NCI-H345 treated with DMSO at 0.1 percent for 48 hours (cell line): Measurements from ENCODE around the gene LRRC59.
"Not testable (repeated sequence)": the region's sequence is repeated elsewhere in the genome, so short reads cannot be mapped to it uniquely, and the experiment has no call there.

Experiments used
- DNase-seq: peaks from one replicate; lab custom pipeline; 2025; ENCODE audit not compliant: unreplicated experiment; lab: John Stamatoyannopoulos, UW

LRRC59 gene

DNA sequence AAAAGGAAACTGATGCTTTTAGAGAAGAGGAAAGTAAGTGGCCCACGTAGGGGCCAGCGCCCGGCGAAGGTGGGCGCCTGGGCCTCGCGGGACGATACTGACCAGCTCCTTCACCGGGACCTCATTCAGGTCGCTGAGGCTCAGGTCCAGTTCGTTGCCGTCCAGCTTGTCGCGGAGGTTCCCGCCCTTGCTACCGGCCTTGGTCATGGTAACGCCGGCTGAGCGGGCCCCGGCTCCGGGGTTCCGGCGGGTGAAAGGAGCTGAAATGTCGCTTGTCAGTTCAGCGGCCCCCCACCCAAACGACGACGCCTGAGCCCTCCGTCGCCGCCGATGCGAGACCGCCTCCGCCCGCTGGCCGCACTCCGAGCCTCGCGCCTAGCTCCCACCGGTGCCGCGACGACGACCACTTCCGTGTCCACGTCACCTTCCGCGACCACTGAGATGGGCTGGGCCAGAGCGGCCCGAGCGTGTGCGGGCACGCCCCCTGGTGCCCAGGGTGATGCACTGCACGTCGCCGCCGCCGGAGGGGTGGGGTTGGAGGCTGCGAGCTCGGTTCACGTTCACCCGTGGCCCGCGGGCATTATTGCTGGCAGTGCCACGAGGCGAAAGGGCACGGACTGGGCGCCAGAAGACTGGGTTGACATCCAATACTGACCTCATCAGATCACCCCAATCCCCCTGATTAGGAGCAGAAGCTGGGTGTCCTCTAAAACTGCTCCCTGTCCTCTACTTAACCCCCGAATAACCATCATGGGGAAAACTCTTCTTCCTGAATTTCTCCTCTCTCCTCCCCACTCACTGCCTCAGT is at the start of gene LRRC59:
TSS of gene LRRC59 (minus strand) at position 413 of the 808 bp plus-strand sequence. CDS start at position 207, 206 bp downstream.
- DNase-seq, result peak; percentile 69

DNA sequence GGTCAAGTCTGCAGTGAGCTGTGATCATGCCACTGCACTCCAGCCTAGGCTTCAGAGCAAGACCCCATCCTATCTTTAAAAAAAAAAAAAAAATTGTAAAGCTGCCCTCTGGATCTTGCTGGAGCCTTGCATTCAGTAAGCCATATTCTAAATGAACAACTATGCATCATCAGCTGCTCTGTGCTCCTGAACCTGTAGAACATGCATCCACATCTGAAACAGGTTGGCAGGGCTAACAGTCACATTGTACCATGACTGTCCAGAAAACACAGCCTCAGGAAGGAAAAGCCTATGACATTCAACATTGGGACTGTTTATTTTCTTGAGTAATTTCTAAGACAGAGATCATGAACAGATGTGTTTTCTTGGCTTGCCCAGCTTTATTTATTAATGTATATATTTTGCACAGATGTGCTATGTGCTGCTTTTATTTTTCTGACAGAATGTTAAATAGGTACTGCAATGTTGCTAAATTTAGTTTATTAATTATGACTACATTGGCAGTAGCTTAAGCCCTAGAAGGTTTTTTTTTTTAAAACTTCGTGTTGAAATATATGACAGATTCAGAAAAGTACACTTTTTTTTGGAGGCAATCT is 48.5 kb upstream of the LRRC59 start:
- DNase-seq, result no peak

DNA sequence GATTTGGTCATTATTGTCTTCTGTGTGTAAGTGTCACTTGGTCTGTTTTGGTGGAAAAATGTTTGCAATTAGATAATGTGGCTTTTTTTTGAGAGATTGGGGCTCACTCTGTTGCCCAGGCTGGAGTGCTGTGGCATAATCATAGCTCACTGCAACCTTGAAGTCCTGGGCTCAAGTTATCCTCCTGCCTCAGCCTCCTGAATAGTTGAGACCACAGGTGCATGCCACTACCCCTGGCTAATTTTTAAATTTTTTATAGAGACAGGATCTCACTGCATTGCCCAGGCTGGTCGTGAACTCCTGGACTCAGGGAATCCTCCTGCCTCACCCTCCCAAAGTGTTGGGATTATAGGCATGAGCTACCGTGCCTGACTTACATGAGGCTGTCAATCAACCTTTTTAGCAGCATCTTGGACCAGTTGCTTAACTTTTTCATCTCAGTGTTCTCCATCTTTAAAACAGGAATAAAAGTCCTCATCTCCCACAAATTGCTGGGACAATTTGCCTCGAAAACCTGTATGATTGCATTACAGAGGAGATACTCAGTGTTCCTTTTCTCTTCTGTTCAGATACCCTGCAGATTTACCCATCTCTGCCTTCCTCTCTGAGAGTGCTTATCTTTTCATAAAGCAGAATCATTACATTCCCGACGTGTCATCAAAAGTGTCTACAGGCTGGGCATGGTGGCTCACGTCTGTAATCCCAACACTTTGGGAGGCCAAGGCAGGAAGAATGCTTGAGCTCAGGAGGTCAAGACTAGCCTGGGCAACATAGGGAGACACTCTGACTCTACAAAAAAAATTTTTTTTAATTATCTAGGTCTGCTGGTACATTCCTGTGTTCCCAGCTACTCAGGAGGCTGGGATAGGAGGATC is 47.8 kb upstream of the LRRC59 start:
- DNase-seq, result no peak

DNA sequence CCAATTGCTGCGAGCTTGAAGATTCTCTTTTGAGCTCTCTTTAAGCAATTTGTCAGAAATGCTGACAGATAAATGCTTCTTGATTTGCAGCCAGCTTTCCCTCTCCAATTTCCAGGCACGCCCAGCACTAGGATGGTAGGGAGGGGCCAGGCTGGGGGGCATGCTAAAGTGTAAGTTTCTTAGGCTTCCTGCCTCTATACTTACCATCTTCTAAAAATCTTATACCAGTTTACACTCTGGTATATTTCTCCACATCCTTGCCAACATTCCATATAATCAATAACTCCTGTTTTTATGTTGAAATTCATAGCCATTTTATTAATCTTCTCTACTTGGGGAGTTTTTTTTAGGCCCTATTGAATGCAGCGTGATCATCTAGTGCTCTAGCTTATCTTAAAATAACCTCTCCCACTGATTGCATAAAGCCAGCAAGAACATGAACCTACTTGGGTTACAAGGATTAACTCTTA is 46.2 kb upstream of the LRRC59 start:
- no peak for DNase-seq

DNA sequence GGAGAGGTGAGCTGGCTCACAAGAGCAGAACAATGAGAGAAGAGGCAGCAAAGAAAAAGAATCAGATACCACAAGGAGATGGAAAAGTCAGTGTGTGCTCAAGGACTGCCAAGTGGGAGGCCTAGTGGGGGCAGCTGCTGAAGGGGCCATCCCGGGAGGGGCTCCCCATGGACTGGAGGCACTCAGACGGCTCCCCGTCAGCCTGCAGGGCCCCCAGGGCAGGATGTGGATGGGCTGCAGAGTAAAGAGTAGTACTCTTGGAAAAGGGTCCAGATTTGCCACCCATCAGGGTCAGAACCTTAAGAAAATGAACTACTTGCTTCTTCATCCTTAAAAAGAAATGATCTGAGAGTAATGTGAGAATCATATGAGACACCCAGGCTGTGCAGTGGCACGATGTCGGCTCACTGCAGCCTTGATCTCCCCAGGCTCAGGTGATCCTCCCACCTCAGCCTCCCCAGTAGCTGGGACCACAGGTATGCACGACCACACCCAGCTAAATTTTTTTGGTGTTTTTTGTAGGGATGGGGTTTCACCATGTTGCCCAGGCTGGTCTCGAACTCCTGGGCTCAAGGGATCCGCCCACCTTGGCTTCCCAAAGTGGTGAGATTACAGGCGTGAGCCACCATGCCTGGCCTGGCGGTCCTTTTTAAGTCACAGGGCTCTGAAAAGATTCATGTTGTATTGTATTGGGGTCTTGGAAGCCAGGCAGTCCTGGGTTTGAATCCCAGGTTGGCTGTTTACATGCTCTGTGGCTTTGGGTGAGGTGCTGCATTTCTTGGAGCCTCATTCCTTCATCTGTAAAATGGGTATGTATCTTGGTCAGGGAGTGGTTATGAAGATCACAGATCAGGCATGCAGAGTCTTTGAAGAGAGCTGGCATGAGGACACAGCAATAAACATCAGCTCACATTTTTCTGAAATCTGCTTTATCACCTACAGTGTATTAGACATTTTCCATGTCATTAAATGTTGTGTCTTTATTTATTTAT is 43.8 kb upstream of the LRRC59 start:
- no peak for DNase-seq

- peak; percentile 31 for DNase-seq
Measured at GRCh38 chr17:50440172-50440837, 43.0 kb upstream of the LRRC59 start.

DNA sequence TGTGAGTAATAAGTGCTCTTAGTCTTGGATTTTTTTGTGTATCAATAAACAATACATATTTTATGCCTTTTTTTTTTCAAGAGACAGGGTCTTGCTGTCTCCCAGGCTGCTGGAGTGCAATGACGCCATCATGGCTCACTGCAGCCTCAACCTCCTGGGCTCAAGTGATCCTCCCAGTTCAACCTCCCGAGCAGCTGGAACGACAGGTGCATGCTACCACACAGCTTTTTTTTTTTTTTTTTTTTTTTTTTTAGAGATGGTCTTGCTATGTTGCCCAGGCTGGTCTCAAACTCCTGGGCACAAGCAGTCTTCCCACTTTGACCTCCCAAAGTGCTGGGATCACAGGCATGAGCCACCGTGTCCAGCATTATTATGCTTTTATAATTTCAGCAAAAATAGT is 41.7 kb upstream of the LRRC59 start:
- DNase-seq, result no peak

DNA sequence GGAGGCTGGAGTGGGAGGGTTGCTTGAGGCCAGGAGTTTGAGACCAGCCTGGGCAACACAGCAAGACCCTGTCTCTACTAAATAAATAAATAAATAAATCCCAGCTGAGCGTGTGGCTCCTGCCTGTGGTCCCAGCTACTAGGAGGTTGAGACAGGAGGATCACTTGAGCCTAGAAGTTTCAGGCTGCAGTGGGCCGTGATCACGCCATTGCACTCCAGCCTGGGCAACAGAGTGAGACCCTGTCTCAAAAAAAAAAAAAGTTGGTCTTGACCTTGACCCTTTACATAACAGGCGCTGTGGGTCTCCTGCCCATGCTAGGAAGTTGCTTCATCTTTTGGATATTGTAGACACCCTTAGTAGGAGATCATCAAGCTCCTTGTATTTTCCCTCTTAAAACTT is 40.1 kb upstream of the LRRC59 start:
- no peak for DNase-seq

GRCh38 chr17:50432125-50432762 is 34.9 kb upstream of the LRRC59 start:
- no peak for DNase-seq

- DNase-seq, result no peak
Measured at GRCh38 chr17:50430821-50431618, 33.7 kb upstream of the LRRC59 start.

DNA sequence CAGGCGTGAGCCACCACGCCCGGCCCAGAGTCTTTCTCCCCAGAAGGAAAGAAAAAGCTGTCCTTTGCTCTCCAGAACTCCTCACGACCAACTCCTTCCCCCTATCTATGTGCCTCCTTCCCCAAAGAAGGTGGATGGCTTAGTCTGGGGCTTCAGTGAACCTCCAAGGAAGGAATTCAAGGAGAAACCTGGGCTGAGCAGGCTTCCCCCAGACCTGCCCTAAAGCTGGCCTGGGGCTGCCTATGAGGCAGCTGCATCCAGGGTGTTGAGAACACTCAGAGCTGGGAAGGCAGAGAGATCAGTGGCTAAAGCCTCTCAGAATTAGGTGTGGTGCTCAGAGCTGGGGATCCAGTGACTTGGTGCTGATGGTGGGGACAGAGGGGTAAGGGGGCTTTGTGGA is 32.5 kb upstream of the LRRC59 start:
- DNase-seq, result no peak

GRCh38 chr17:50428831-50429424 is 31.6 kb upstream of the LRRC59 start:
- DNase-seq, result no peak

DNA sequence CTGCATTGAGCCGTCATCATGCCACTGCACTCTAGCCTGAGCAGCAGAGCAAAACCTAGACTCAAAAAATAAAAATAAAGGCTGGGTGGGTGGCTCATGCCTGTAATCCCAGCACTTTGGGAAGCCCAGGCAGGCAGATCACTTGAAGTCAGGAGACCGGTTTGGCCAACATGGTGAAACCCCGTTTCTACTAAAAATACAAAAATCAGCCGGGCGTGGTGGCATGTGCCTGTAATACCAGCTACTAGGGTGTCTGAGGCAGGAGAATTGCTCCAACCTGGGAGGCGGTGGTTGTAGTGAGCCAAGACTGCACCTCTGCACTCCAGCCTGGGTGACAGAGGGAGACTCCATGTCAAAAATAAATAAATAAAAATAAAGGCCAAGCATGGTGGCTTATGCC is 30.8 kb upstream of the LRRC59 start:
- not testable (repeated sequence) for DNase-seq

DNA sequence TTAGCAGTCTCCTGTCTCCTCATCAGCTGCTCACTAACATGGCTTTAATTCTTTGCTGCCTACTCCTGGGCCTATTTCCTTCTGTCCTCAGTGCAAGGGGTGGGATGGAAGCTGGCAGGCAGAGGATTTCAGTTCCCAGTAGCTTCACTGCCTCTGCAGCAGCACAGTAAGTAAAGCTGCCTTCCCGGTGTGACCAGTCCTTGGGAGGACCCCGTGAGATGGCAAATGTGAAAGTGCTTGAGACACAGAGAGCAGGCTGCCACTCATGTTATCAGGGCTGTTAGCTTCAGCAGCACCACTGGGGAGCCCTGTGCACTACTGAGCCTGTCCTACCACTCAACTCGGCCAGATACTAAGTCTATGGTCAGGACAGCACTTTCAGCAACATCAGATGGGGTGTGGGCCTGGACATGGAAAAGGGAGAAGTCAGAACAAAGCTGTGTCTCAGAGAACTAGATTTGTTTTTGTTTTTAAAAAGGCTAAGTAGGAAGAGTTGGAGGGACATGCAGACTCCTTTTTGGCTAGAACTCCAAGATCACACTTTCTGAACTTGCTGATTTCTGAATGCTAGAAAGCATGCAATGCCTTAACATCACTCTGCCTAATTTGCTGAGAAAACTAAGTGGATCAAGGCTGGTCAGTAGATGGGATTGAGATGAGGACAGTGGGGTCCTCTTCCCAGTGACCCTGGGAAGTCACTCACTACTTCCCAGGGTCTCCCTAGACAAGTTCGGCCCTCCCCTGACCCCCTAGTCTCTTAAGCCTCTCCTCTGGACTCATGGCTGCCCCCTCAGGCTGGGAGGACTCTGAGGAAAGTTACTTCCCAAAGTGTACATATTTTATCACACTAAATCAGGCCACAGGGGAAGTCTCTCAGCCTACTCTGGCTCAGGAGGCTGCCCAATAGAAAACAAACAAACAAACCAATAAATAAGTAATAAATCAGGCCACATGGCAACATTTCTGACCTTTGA is 29.8 kb upstream of the LRRC59 start:
- DNase-seq, result no peak

DNA sequence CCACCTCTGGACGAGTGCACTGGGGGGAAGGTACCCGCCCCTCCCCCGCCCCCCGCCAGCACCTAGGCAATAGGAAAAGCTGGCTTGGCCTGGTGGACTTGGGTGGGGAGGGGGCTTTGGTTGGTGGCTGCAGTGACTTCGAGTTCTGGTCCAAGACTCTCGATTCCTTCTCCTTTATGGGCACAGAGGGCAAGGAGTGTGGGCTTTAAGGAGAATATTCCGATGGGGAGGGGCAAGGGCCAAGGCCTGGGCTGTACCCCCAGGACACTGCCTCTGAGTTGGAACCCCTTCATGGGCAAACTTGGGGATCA is 29.1 kb upstream of the LRRC59 start:
- no peak for DNase-seq

GRCh38 chr17:50425682-50426471 is 28.6 kb upstream of the LRRC59 start, which contains the start of gene ACSF2:
Gene ACSF2 (plus strand): TSS chr17:50426218. CDS start chr17:50426262, 44 bp downstream.
- no peak for DNase-seq
